H1 (cell line): Measurements from ENCODE around the gene KBTBD2. TPM values are rescaled to one million over a fixed set of nuclear protein-coding genes. Genes with fewer than 3 reads are reported as not detected.

Experiments used
- CTCF ChIA-PET: fragments of 300-600 bp; sonication (Branson Sonifier 250); formaldehyde crosslinking; loops from one replicate; lab custom pipeline; 2021; ENCODE audit not compliant: partially characterized antibody; lab: Charles Lee
- POLR2A ChIA-PET: fragments of 300-600 bp; sonication (Branson Sonifier 250); formaldehyde crosslinking; loops from one replicate; lab custom pipeline; 2021; ENCODE audit warnings: inconsistent platforms; ENCODE audit not compliant: partially characterized antibody; lab: Charles Lee
- DNase-seq, 2 experiments: peaks; one replicate each; pipeline versions ENCODE4 v3.0.0 to v3.0.0-alpha.2; 2010 to 2022; ENCODE audit warnings: low spot score in 2 of 2, low read depth in 1 of 2, mixed read lengths in 1 of 2
- FAIRE-seq: peaks from 2 replicates; lab custom pipeline; 2011; peaks lifted over from hg19 to GRCh38; lab: Jason Lieb, UNC
- H2AFZ ChIP-seq: 2 replicates; pipeline ENCODE4 v1.8.1; 2012; ENCODE audit warnings: low read length, inconsistent platforms
- H2AK5ac ChIP-seq: 2 replicates; pipeline ENCODE4 v1.6.1; 2013; ENCODE audit warnings: low read depth, low read length
- H2BK120ac ChIP-seq: replicated peaks from 2 replicates; pipeline ENCODE3; 2013; ENCODE audit warnings: low read depth, low read length, inconsistent platforms
- H2BK12ac ChIP-seq: 2 replicates; pipeline ENCODE4 v1.6.1; 2013; ENCODE audit warnings: low read depth, low read length
- H2BK15ac ChIP-seq: 2 replicates; pipeline ENCODE4 v1.6.1; 2013; ENCODE audit warnings: low read length
- H2BK20ac ChIP-seq: 2 replicates; pipeline ENCODE4 v1.6.1; 2013; ENCODE audit warnings: low read length
- H2BK5ac ChIP-seq: 2 replicates; pipeline ENCODE4 v1.6.1; 2013; ENCODE audit warnings: low read depth, low read length
- H3K14ac ChIP-seq: 2 replicates; pipeline ENCODE4 v1.6.1; 2013; ENCODE audit warnings: inconsistent platforms; ENCODE audit not compliant: insufficient read length
- H3K18ac ChIP-seq: 2 replicates; pipeline ENCODE4 v1.6.1; 2013; ENCODE audit warnings: low read length; ENCODE audit errors: extremely low read depth
- H3K23ac ChIP-seq: 2 replicates; pipeline ENCODE4 v1.6.1; 2013; ENCODE audit warnings: inconsistent platforms; ENCODE audit not compliant: insufficient read length
- H3K23me2 ChIP-seq: 2 replicates; pipeline ENCODE4 v1.6.1; 2013; ENCODE audit warnings: low read depth, low read length
- H3K27ac ChIP-seq: 2 replicates; pipeline ENCODE4 v1.6.1; 2011; ENCODE audit warnings: low read depth, low read length, inconsistent platforms
- H3K27me3 ChIP-seq, 4 experiments: replicated peaks in 1 of 4; 1 replicate in 1 of 4; 2 replicates in 3 of 4; pipeline versions ENCODE4 v1.6.1 to v1.8.1; 2011 to 2013; ENCODE audit warnings: low read length in 3 of 4, mild to moderate bottlenecking in 3 of 4, inconsistent platforms in 2 of 4, mixed read lengths in 2 of 4, moderate library complexity in 1 of 4; ENCODE audit not compliant: control insufficient read depth in 3 of 4, insufficient read depth in 3 of 4; ENCODE audit errors: extremely low read depth in 1 of 4
- H3K36me3 ChIP-seq, 4 experiments: 2 replicates each; pipeline versions ENCODE4 v1.6.1 to v1.8.1; 2011 to 2013; ENCODE audit warnings: mild to moderate bottlenecking in 4 of 4, low read length in 3 of 4, moderate library complexity in 2 of 4, control low read depth in 1 of 4, inconsistent platforms in 1 of 4; ENCODE audit not compliant: insufficient read depth in 4 of 4, control insufficient read depth in 2 of 4
- H3K4ac ChIP-seq: replicated peaks from 2 replicates; pipeline ENCODE3; 2013; ENCODE audit warnings: low read length, low read depth, mixed read lengths, inconsistent platforms; ENCODE audit not compliant: insufficient read length
- H3K4me1 ChIP-seq, 4 experiments: replicated peaks in 1 of 4; 1 replicate in 1 of 4; 2 replicates in 3 of 4; pipeline versions ENCODE4 v1.6.1 to v1.8.1; 2011 to 2013; ENCODE audit warnings: low read length in 3 of 4, inconsistent platforms in 2 of 4, mixed read lengths in 1 of 4; ENCODE audit not compliant: insufficient read depth in 4 of 4, control insufficient read depth in 3 of 4
- H3K4me2 ChIP-seq, 2 experiments: 2 replicates each; pipeline versions ENCODE4 v1.6.1 to v1.8.1; 2011 to 2013; ENCODE audit warnings: low read depth in 2 of 2, low read length in 2 of 2, control low read depth in 1 of 2, inconsistent platforms in 1 of 2, mild to moderate bottlenecking in 1 of 2; ENCODE audit not compliant: insufficient read depth in 1 of 2
- H3K4me3 ChIP-seq, 4 experiments: fragments of 200-600, 300-600 bp in 1 of 4; sonication (generic), shearing (Covaris generic), sonication (Bioruptor Twin) in 1 of 4; 2 replicates each; pipeline versions ENCODE4 v1.5.1 to v1.8.1; 2011 to 2016; ENCODE audit warnings: low read length in 4 of 4, low read depth in 3 of 4, control low read depth in 2 of 4, inconsistent platforms in 2 of 4, mild to moderate bottlenecking in 2 of 4, mixed read lengths in 1 of 4, moderate library complexity in 1 of 4; ENCODE audit not compliant: insufficient read depth in 2 of 4; ENCODE audit errors: extremely low read depth in 1 of 4
- H3K56ac ChIP-seq: replicated peaks from 2 replicates; pipeline ENCODE3; 2013; ENCODE audit warnings: low read depth, mild to moderate bottlenecking, mixed read lengths, low read length, inconsistent platforms; ENCODE audit not compliant: insufficient read length
- H3K79me1 ChIP-seq: 2 replicates; pipeline ENCODE4 v1.6.1; 2013; ENCODE audit warnings: low read depth, low read length, control low read depth
- H3K79me2 ChIP-seq, 2 experiments: 2 replicates each; pipeline versions ENCODE4 v1.6.1 to v1.8.1; 2012 to 2013; ENCODE audit warnings: low read length in 2 of 2, mild to moderate bottlenecking in 2 of 2, inconsistent platforms in 1 of 2; ENCODE audit not compliant: insufficient read depth in 2 of 2, control insufficient read depth in 1 of 2
- H3K9ac ChIP-seq, 4 experiments: replicated peaks in 1 of 4; 1 replicate in 1 of 4; 2 replicates in 3 of 4; pipeline versions ENCODE4 v1.6.1 to v1.8.1; 2011 to 2013; ENCODE audit warnings: low read depth in 3 of 4, low read length in 3 of 4, control low read depth in 2 of 4, mild to moderate bottlenecking in 2 of 4, moderate library complexity in 2 of 4, inconsistent platforms in 1 of 4; ENCODE audit errors: extremely low read depth in 1 of 4
- H3K9me3 ChIP-seq, 2 experiments: 2 replicates each; pipeline versions ENCODE4 v1.6.1 to v1.8.1; 2012 to 2013; ENCODE audit warnings: mild to moderate bottlenecking in 2 of 2, moderate library complexity in 2 of 2, control low read depth in 1 of 2, inconsistent platforms in 1 of 2, low read depth in 1 of 2, low read length in 1 of 2, mixed read lengths in 1 of 2; ENCODE audit not compliant: insufficient read depth in 2 of 2
- H4K20me1 ChIP-seq, 2 experiments: replicated peaks in 1 of 2; 2 replicates each; pipeline versions ENCODE3 to v1.8.1; 2011 to 2013; ENCODE audit warnings: inconsistent platforms in 2 of 2, low read length in 2 of 2, mild to moderate bottlenecking in 1 of 2; ENCODE audit not compliant: insufficient read depth in 2 of 2, control insufficient read depth in 1 of 2
- H4K5ac ChIP-seq: 2 replicates; pipeline ENCODE4 v1.6.1; 2013; ENCODE audit warnings: low read length, low read depth, mixed read lengths, inconsistent platforms; ENCODE audit not compliant: insufficient read length
- H4K8ac ChIP-seq: 2 replicates; pipeline ENCODE4 v1.8.0; 2013; ENCODE audit warnings: mild to moderate bottlenecking, moderate library complexity, low read length, inconsistent platforms; ENCODE audit not compliant: insufficient read depth; ENCODE audit errors: extremely low read depth
- H4K91ac ChIP-seq: replicated peaks from 2 replicates; pipeline ENCODE3; 2013; ENCODE audit warnings: low read length, mixed read lengths, inconsistent platforms; ENCODE audit not compliant: insufficient read length
- CBX5 ChIP-seq: fragments of 300-800, 300-1000 bp; sonication (generic); IDR thresholded peaks from 2 replicates; pipeline ENCODE4 v1.7.1; 2016; ENCODE audit warnings: antibody characterized with exemption, low read length, low read depth
- CHD1 ChIP-seq: IDR thresholded peaks from 2 replicates; pipeline ENCODE4 v1.6.1; 2012; ENCODE audit warnings: low read depth, low read length, improper control_type of control experiment
- CHD2 ChIP-seq: IDR thresholded peaks from 2 replicates; pipeline ENCODE4 v1.6.1; 2012; ENCODE audit warnings: low read length, improper control_type of control experiment
- CREB1 ChIP-seq: IDR thresholded peaks from 2 replicates; pipeline ENCODE4 v1.6.1; 2012; ENCODE audit warnings: inconsistent platforms
- EGR1 ChIP-seq: IDR thresholded peaks from 2 replicates; pipeline ENCODE4 v1.6.1; 2011; ENCODE audit warnings: low read depth, low read length, borderline replicate concordance
- GTF2F1 ChIP-seq: IDR thresholded peaks from 2 replicates; pipeline ENCODE4 v1.6.1; 2012; ENCODE audit warnings: low read depth, low read length, improper control_type of control experiment, borderline replicate concordance
- HDAC2 ChIP-seq, 2 experiments: fragments of 300-600 bp in 1 of 2; sonication (generic) in 1 of 2; IDR thresholded peaks; 2 replicates each; pipeline ENCODE4 v1.6.1; 2011 to 2012; ENCODE audit warnings: low read depth in 2 of 2, low read length in 2 of 2, mild to moderate bottlenecking in 2 of 2, moderate library complexity in 2 of 2, borderline replicate concordance in 1 of 2, inconsistent platforms in 1 of 2
- PHF8 ChIP-seq: fragments of 200-600 bp; sonication (generic); conservative IDR thresholded peaks from 2 replicates; pipeline ENCODE4 v1.7.1; 2012; ENCODE audit warnings: low read depth, mild to moderate bottlenecking, inconsistent platforms, low read length, moderate library complexity
- SAP30 ChIP-seq: fragments of 300-600 bp; sonication (generic); IDR thresholded peaks from 2 replicates; pipeline ENCODE4 v1.7.1; 2012; ENCODE audit warnings: low read length, moderate library complexity, mild to moderate bottlenecking, inconsistent platforms; ENCODE audit not compliant: insufficient read depth, insufficient replicate concordance
- SIX5 ChIP-seq: IDR thresholded peaks from 2 replicates; pipeline ENCODE4 v1.6.1; 2011; ENCODE audit warnings: mild to moderate bottlenecking, low read depth, low read length
- SP4 ChIP-seq: IDR thresholded peaks from 2 replicates; pipeline ENCODE4 v1.6.1; 2012; ENCODE audit warnings: low read length, inconsistent platforms
- SRF ChIP-seq: IDR thresholded peaks from 2 replicates; pipeline ENCODE4 v1.6.1; 2011; ENCODE audit warnings: mild to moderate bottlenecking, low read depth, low read length, moderate library complexity
- TAF1 ChIP-seq: IDR thresholded peaks from 2 replicates; pipeline ENCODE4 v1.6.1; 2011; ENCODE audit warnings: mild to moderate bottlenecking, low read depth, low read length
- TBP ChIP-seq: IDR thresholded peaks from 2 replicates; pipeline ENCODE4 v1.6.1; 2011; ENCODE audit warnings: low read depth, low read length, improper control_type of control experiment
- TCF12 ChIP-seq: IDR thresholded peaks from 2 replicates; pipeline ENCODE4 v1.6.1; 2011; ENCODE audit warnings: low read depth, mild to moderate bottlenecking, low read length
- WGBS, 2 experiments: shearing (Covaris generic) in 1 of 2; methylation state at CpG; one replicate each; pipeline versions ENCODE4 v1.1.6 to v1.1.7; 2013 to 2015; ENCODE audit warnings: low lambda C conversion rate in 2 of 2, mixed read lengths in 2 of 2, inconsistent platforms in 1 of 2, low coverage in 1 of 2, missing lambda C conversion rate in 1 of 2; ENCODE audit not compliant: insufficient replicate concordance in 2 of 2, insufficient coverage in 1 of 2, insufficient read length in 1 of 2; ENCODE audit errors: extremely low coverage in 1 of 2, missing lambda C conversion rate in 1 of 2; 5-methylcytosine and 5-hydroxymethylcytosine counted together
- polyA plus RNA-seq, 7 experiments: library from polyadenylated mRNA; depleted of rRNA in 3 of 7; stranded (reverse) in 5 of 7; unstranded in 2 of 7; fragments of >200 nt in 5 of 7; fragments of 200-250 nt in 2 of 7; gene quantifications; 1 replicate in 5 of 7; 2 replicates in 1 of 7; 4 replicates in 1 of 7; pipeline versions ENCODE4 v1.2.1 to v1.2.3, GENCODE V29; 2011 to 2013; ENCODE audit warnings: missing spikeins in 2 of 7, mixed read lengths in 2 of 7
- total RNA-seq: library from RNA; stranded (reverse); fragmentation: NEBNext Ultra II Directional; extraction: Animal tissue kit (Norgen Biotek cat#: 25700); gene quantifications from 2 replicates; pipeline ENCODE4 v1.2.1, GENCODE V29; 2021

KBTBD2 gene
- total and polyA plus RNA-seq, 2 of the 8 experiments (the other 6 are each of a cell fraction or from before 2014, with no cell fraction given) = 13.1 to 25.7 TPM

GRCh38 chr7:32910195-32910594, 18.6 kb upstream of the KBTBD2 start:
- Histone ChIP-seq H2BK5ac (no peak overlapping the region), H2AK5ac (no peak overlapping the region), H3K56ac (no peak overlapping the region), H2BK15ac (no peak overlapping the region), H2AFZ (no peak overlapping the region), H3K4ac (no peak overlapping the region), H4K5ac (no peak overlapping the region), H3K9ac (no peak overlapping the region), H2BK12ac (no peak overlapping the region), H2BK120ac (no peak overlapping the region), H3K4me1 (peaks cover 0 to 4% (median 0%) of the 10 kb centered on the region in 4 experiments; a peak in 1 of 7 replicates), H4K20me1 (no peaks in the 10 kb centered on the region), H3K4me2 (no peak overlapping the region), H3K9me3 (no peaks in the 10 kb centered on the region), H3K18ac (no peak overlapping the region), H3K23me2 (0 out of 2 replicates have a peak, but pooled peaks cover under 1% of the 10 kb centered on the region), H2BK20ac (no peak overlapping the region), H3K27ac (no peak overlapping the region), H4K91ac (no peak overlapping the region), H3K23ac (no peak overlapping the region), H3K79me1 (no peaks in the 10 kb centered on the region), H3K4me3 (no peak overlapping the region), H3K27me3 (no peaks in the 10 kb centered on the region), H3K14ac (no peak overlapping the region), H3K36me3 (no peaks in the 10 kb centered on the region), H4K8ac (no peak overlapping the region), H3K79me2 (no peaks in the 10 kb centered on the region)
- WGBS, 2 experiments = 94% methylated on average over 1 of the region's 1 CpG; no CpG with 5 or more reads in 1 of the 2 experiments
- DNase-seq = no peak
- ChIA-PET CTCF (no interaction called here), POLR2A (no interaction called here)
- FAIRE-seq = no peak
- TF ChIP-seq CREB1 = no peak
- no peak for TF ChIP-seq SAP30
- no peak for TF ChIP-seq HDAC2 (IDR thresholded peaks at IDR 0.05; ENCODE audit: borderline replicate concordance in 1 of 2, low read depth in 2 of 2, low read length in 2 of 2)
- no peak for TF ChIP-seq TBP
- TF ChIP-seq PHF8 = no peak
- TF ChIP-seq CHD1 = no peak
- no peak for TF ChIP-seq CBX5
- no peak for TF ChIP-seq EGR1
- no peak for TF ChIP-seq TAF1
- TF ChIP-seq CHD2 = no peak
- TF ChIP-seq GTF2F1 = no peak
- no peak for TF ChIP-seq SIX5
- TF ChIP-seq SRF = no peak
- no peak for TF ChIP-seq TCF12
- TF ChIP-seq SP4 = no peak
